ENCODE data around the gene UBL7.

The UBL7 gene

DNA sequence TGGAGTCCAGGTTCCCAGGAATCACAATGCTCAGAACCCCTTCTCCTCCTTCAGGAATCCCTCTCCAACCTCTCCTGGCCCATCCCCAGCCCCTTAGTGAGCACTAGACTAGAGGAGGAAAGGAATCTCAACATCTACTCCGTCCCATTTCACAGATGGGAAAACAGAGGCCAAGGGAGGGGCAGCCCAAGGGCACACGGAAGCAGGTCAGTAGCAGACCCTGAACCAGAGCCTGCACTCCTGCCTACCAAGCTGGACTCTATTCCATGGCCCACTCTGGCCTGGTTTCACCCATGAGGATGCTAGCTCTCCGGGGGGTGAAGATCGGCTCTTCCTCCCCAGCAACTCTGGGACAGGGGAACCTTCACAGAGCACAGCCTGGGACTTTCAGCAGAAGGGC lies 41.5 kb downstream of the UBL7 start:
- no peak overlapping the region for H3K4me3 ChIP-seq (ENCODE audit: low read depth, low read length, poor library complexity, severe bottlenecking)
- TF ChIP-seq, protein P1, sequence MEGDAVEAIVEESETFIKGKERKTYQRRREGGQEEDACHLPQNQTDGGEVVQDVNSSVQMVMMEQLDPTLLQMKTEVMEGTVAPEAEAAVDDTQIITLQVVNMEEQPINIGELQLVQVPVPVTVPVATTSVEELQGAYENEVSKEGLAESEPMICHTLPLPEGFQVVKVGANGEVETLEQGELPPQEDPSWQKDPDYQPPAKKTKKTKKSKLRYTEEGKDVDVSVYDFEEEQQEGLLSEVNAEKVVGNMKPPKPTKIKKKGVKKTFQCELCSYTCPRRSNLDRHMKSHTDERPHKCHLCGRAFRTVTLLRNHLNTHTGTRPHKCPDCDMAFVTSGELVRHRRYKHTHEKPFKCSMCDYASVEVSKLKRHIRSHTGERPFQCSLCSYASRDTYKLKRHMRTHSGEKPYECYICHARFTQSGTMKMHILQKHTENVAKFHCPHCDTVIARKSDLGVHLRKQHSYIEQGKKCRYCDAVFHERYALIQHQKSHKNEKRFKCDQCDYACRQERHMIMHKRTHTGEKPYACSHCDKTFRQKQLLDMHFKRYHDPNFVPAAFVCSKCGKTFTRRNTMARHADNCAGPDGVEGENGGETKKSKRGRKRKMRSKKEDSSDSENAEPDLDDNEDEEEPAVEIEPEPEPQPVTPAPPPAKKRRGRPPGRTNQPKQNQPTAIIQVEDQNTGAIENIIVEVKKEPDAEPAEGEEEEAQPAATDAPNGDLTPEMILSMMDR (IDR thresholded peaks at IDR 0.05; ENCODE audit: low read length), result no peak
- no peak for TF ChIP-seq EZH2 (IDR thresholded peaks at IDR 0.05; ENCODE audit: borderline replicate concordance, low read length)
- no peak overlapping the region for H3K4me2 ChIP-seq (ENCODE audit: low read length)
- H3K36me3 ChIP-seq (ENCODE audit: insufficient read depth, low read length), result no peaks in the 10 kb centered on the region
- no peaks in the 10 kb centered on the region for H3K9me2 ChIP-seq (ENCODE audit: low read depth, low read length)
- no peaks in the 10 kb centered on the region for H3K79me2 ChIP-seq (ENCODE audit: insufficient read depth, low read length)
- H3K9ac ChIP-seq (ENCODE audit: low read length), result no peak overlapping the region
- no peak overlapping the region for H2AFZ ChIP-seq (ENCODE audit: low read length)
- no peaks in the 10 kb centered on the region for H3K4me1 ChIP-seq (ENCODE audit: insufficient read depth, low read length, severe bottlenecking)
- H3K9me3 ChIP-seq (ENCODE audit: low read length), result no peaks in the 10 kb centered on the region
- H4K20me1 ChIP-seq (ENCODE audit: insufficient read depth, low read length), result no peaks in the 10 kb centered on the region
- H3K27ac ChIP-seq (ENCODE audit: low read depth, low read length, poor library complexity, severe bottlenecking), result no peak overlapping the region
- H3K27me3 ChIP-seq (ENCODE audit: insufficient read depth, low read length), result peaks cover 12% of the 10 kb centered on the region; the same call in 1 of the 2 replicates
- no peaks in the 10 kb centered on the region for H3F3A ChIP-seq (ENCODE audit: insufficient read depth, low read length)

DNA sequence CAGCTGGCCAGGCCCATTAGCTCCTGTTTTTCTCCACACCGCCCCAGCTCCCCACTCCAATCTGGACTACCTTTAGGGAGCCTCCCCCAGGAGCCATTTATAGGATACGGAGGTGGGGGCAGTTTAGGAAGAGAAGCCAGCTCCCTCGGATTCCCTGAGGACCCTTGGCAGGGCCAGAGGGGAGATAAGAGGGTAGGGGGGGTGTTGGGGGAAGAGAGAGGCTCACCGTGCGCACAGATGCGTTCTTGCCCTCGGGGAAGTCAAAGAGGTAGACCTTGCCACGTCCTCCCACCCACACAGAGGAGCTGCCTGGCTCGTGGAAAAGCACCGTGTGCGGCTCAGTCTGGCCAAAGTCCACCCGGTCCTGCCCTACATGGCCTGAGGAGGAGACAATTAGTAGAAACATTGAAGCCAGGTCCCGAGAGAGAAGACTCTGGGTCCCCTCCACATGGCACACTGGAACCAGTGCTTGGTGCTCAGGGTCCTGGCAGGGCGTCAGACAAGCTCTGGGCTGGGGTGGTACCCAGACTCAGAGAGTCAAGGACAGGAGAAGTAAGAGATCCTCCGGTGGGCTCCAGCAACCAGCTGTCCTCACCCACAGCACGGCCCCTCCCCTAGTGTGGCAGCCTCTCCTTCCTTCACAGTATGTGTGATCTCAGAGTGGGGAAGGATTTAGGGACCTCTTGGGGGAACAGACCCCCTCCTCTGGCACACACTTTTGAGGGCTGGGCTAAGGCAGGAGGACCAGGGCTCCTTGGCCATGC lies 42.2 kb downstream of the UBL7 start:
- Histone ChIP-seq H3K9me2 (ENCODE audit: low read depth, low read length) (no peaks in the 10 kb centered on the region), H3K4me3 (ENCODE audit: low read depth, low read length, poor library complexity, severe bottlenecking) (no peak overlapping the region), H2AFZ (ENCODE audit: low read length) (no peak overlapping the region), H4K20me1 (ENCODE audit: insufficient read depth, low read length) (no peaks in the 10 kb centered on the region), H3K79me2 (ENCODE audit: insufficient read depth, low read length) (no peaks in the 10 kb centered on the region), H3F3A (ENCODE audit: insufficient read depth, low read length) (no peaks in the 10 kb centered on the region), H3K27ac (ENCODE audit: low read depth, low read length, poor library complexity, severe bottlenecking) (no peak overlapping the region), H3K27me3 (ENCODE audit: insufficient read depth, low read length) (peaks cover 12% of the 10 kb centered on the region; the same call in 1 of the 2 replicates), H3K9me3 (ENCODE audit: low read length) (no peaks in the 10 kb centered on the region), H3K4me1 (ENCODE audit: insufficient read depth, low read length, severe bottlenecking) (no peaks in the 10 kb centered on the region), H3K4me2 (ENCODE audit: low read length) (no peak overlapping the region), H3K36me3 (ENCODE audit: insufficient read depth, low read length) (no peaks in the 10 kb centered on the region), H3K9ac (ENCODE audit: low read length) (no peak overlapping the region)
- TF ChIP-seq EZH2 (IDR thresholded peaks at IDR 0.05; ENCODE audit: borderline replicate concordance, low read length), result no peak
- TF ChIP-seq, protein P1 (IDR thresholded peaks at IDR 0.05; ENCODE audit: low read length), result no peak

GRCh38 chr15:74417670-74418069 lies 43.3 kb downstream of the UBL7 start:
- Histone ChIP-seq H3F3A (ENCODE audit: insufficient read depth, low read length) (no peaks in the 10 kb centered on the region), H3K4me1 (ENCODE audit: insufficient read depth, low read length, severe bottlenecking) (no peaks in the 10 kb centered on the region), H3K27ac (ENCODE audit: low read depth, low read length, poor library complexity, severe bottlenecking) (no peak overlapping the region), H3K36me3 (ENCODE audit: insufficient read depth, low read length) (no peaks in the 10 kb centered on the region), H3K9me2 (ENCODE audit: low read depth, low read length) (no peaks in the 10 kb centered on the region), H3K4me3 (ENCODE audit: low read depth, low read length, poor library complexity, severe bottlenecking) (no peak overlapping the region), H3K9ac (ENCODE audit: low read length) (no peak overlapping the region), H3K9me3 (ENCODE audit: low read length) (no peaks in the 10 kb centered on the region), H3K79me2 (ENCODE audit: insufficient read depth, low read length) (no peaks in the 10 kb centered on the region), H3K27me3 (ENCODE audit: insufficient read depth, low read length) (peaks cover 12% of the 10 kb centered on the region; the same call in 1 of the 2 replicates), H2AFZ (ENCODE audit: low read length) (no peak overlapping the region), H4K20me1 (ENCODE audit: insufficient read depth, low read length) (no peaks in the 10 kb centered on the region), H3K4me2 (ENCODE audit: low read length) (no peak overlapping the region)
- no peak for TF ChIP-seq EZH2 (IDR thresholded peaks at IDR 0.05; ENCODE audit: borderline replicate concordance, low read length)
- TF ChIP-seq, protein P1 (IDR thresholded peaks at IDR 0.05; ENCODE audit: low read length), result no peak

Measured in OCI-LY1 (cell line).